Cerebellar nuclear complex (tissue), 1 donor: ENCODE data around the gene CS.
"Not testable (repeated sequence)": the region's sequence is repeated elsewhere in the genome, so short reads cannot be mapped to it uniquely, and the experiment has no call there.

Experiments used
- DNase-seq, 2 experiments: peaks; one replicate each; lab custom pipeline; 2025; lab: John Stamatoyannopoulos, UW

Gene CS

DNA sequence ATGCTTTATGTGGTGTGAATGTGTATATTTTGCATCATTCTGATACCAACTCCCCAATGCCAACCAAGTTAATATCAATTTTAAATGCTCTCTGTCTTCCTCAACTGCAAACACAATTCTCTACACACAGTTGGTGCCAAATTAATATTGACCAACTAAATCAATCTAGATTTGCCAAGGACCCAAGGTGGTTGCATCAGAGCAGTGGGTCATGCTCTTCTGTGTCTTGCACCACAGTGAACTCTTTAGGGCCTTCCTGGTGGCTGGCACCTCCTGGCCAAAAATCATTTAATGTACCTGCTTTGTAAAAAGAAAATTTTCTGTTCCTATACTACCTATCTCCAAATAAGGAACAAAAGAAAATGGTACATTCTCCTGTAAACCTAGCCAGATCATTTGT is 19.3 kb downstream of the CS start:
- DNase-seq, result no peak

GRCh38 chr12:56278905-56279304 is 21.2 kb downstream of the CS start:
- DNase-seq, result no peak

DNA sequence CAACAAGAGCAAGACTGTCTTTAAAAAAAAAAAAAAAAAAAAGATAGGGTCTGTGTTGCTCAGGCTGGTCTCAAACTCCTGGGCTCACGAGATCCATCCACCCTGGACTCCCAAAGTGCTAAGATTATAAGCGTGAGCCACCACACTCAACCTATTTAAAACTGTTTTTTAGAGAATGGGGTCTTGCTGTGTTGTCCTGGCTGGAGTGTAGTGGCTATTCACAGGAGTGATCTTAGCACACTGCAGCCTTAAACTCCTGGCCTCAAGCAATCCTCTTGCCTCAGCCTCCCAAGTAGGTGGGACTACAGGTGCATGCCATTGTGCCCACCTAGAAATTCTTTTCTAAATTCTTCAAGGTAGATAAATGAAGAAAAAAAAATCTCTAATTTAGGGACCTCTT is 25.8 kb downstream of the CS start:
- no peak for DNase-seq

DNA sequence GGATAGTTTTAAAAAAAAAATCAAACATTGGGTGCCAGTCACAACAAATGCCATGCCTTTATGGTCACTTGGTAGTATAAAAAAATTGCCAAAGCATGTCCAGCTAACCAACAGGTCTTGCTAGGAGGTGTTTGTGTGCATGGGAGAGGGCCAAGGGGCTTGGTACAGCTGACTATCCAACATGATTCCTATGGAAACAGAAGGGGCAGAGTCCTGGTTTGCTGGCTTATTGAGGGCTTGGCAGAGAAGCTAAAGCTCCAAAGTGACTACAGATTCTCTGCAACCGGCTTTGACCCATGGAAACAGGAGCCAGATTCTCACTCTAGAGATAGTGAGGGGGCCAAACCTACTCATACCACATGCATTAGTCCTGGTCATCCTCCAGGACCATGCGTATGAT is 27.7 kb downstream of the CS start:
- DNase-seq, result not testable (repeated sequence)

DNA sequence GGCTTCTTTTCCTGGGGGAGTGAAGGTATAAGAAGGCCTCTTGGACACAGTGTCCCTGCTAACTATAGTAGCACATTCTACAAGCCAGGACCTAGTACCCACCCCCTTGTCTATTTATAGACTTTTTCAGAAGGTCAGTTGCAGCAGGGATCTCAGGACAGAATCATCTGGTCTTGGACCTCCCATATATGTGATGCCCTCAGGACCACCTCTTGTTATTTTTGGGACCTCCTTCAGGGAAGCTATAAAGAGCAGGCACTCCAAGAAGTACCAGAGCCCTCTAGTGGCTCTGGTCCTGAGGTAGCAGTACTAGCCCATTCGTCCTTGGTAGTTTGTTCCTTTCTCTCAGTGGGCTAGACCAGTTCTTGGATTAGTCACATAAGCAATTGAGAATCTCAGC is 29.1 kb downstream of the CS start:
- no peak for DNase-seq

GRCh38 chr12:56267443-56268071 is 32.6 kb downstream of the CS start:
- DNase-seq, result no peak

DNA sequence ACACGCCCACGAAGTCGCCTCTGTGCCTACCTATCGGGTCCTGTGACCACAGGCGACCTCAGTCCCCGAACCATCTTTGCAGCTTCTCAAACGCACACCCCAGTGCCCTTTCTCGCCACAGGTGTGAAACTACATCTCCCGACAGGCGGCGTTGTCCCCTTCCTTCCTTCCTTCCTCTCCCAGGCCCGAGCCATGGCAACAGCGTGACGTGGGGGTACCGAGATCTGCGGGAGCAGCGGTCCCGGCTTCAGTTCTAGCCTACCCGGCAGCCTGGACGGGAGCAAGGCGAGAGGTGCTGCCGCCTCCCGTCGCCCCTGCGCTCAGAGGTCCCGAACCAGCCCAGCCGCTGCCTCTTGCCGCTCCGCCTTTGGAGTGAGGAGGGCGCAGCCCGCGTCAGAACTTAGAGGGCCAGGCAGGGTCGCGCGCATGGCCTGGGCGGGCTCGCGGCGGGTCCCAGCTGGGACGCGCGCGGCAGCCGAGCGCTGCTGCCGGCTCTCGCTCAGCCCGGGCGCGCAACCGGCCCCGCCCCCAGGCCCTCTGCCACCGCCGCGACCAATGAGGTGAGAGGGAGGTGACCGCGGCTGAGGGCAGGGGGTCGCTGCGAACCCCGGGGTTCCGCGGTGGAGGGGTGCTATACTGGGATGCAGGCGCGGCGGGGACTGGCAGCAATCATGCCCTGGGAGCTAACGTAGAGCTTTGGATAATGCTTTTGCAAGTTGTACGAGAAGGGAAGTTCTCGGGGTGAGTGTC is 33.3 kb downstream of the CS start, which contains the start of gene COQ10A:
Gene COQ10A (plus strand): TSS at position 250 of the 750 bp plus-strand sequence. CDS start 177 bp downstream, at position 427.
- peak; percentile 36 to 72 for DNase-seq

- not testable (repeated sequence) for DNase-seq
These were observed 34.0 kb downstream of the CS start for GRCh38 chr12:56266068-56266692.

- DNase-seq, result not testable (repeated sequence)
These were observed 37.2 kb downstream of the CS start for GRCh38 chr12:56262955-56263354.

GRCh38 chr12:56261503-56262232 is 38.5 kb downstream of the CS start:
- DNase-seq, result no peak

DNA sequence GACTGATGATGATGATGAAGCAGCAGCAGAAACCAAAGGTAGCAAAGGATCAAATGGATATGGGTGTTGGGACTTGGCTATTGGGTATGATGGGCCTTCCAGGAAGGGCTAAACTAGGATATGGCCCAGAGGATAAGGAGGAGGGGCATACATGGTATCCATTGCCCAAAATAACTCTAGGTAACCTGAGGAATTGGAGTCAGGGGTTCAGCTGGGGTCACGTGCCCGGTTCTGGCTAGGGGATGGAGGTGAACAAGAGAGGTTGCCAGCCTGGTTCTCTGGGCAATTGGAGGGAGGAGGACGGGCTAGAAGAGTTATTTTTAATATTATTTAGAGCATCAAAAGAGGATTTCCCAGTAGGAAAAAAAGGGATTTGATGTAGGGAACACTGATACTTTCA is 39.2 kb downstream of the CS start:
- no peak for DNase-seq

- no peak for DNase-seq
These were observed 39.8 kb downstream of the CS start for GRCh38 chr12:56260380-56260779.

- DNase-seq, result no peak
These were observed 41.3 kb downstream of the CS start for GRCh38 chr12:56258820-56259183.

DNA sequence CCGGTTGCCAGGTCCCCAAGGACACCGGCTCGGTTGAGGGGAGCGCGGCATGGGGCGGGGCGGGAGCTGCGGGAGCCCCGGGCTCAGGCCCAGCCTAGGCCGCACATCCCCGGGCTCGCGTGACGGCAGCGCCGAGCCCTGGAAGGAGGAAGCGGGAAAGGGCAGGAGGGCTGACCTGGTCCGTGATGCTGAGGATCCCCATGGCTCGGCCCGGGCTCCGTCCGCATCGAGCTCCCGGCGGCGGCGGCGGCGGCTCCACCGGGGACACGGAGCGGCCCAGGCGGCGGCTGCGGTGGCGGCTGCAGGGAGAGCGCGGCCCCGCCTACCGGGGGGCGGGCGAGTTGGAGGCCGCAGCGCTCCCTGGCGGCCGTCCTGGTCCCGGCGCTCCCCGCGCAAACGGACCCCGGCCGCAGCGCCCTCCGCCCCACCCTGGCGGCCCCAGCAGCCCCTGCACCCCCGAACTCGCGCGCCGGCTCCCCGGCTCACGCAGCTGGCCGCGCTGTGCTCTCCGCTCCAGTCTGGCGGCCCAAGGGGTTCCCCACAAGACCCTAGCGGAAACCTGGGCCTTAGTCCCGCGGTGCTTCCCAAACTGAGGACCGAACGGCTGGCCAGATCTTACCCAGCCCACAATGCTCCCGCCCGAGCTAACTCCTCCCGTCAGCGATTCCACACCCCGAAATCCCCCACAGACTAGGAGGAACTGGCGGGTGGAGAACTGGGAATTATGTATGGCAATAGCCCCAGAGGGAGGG is 41.9 kb downstream of the CS start, which contains the start of gene ANKRD52:
Gene ANKRD52 (minus strand): TSS at position 317 of the 752 bp plus-strand sequence. CDS start 115 bp downstream, at position 202.
- peak in 1 of 2 experiments; percentile 24 for DNase-seq

- no peak for DNase-seq
These were observed 42.6 kb downstream of the CS start for GRCh38 chr12:56257491-56258067.

DNA sequence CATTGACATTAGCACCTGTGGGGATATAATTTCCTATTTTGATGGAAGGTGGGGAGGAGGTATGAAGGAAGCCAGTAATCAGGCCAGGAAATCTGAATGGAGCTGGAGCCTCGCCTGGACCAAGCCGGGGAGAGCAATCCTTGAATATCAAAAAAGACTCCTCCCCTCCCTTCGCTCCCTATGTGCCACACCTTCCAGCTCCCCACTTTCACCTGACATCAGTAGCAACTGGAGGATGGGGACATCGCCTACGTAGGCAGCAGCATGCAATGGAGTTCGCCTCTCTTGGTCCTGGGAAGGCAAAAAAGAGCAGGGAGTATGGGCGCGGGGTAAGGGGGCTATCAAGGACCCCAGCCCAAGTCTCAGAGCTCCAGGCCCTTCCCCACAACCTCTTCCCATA is 43.1 kb downstream of the CS start:
- DNase-seq, result no peak

DNA sequence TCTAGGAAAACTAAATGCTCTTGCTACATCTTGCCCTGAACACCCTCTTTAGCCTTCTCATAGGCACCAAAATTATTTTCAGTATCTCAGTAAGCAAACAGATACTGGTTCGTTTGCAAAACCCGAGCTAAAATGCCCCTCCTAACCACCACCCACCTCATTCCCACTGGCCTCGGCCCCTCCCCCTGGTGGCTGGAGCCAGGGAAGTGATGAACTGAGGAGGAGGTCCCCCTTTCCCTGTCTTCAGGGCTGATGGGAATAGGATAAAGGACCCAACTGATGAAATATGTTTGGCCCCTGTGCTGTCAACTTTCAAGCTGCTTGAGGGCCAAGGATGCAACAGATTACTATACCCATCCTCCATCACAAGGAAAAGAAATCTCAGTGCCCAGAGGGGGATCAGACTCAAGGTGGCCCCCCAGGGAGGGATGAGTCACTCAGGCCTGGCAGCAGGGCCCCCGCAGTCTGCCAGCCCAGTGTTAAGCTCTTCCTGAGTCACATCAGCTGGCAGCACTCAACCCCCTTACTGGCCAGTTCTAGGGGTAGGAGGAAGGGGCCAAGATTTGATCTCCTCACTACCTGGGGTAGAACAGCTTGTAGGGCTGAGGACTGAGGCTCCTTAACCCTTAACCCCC is 43.7 kb downstream of the CS start:
- DNase-seq, result no peak

- no peak for DNase-seq
These were observed 44.5 kb downstream of the CS start for GRCh38 chr12:56255671-56256070.

DNA sequence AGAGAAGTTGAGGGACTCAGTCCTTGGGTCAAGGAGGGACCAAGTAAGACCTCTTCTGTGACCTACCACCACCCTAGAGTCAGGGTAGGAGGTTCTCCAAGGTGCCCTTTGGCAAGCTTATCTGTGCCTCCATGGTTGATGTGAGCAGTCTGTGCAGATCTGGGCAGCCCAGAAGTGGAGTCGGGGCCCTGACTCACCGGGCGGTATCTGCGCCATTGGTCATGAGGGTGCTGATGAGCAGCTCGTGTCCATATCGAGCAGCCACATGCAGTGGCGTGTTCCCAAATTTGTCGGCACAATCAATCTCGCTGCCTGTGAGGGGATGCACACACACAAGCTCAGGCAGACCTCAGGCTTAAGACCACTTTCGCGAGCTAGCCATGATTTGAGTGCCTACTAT is 47.0 kb downstream of the CS start:
- DNase-seq, result no peak

GRCh38 chr12:56252649-56253048 is 47.5 kb downstream of the CS start:
- no peak for DNase-seq

- no peak for DNase-seq
These were observed 51.4 kb downstream of the CS start for GRCh38 chr12:56248711-56249110.
